AG04449 (cell line): ENCODE results near the gene FILIP1L.

ENCODE experiments used
- CTCF ChIA-PET: fragments of 350-600 bp; formaldehyde crosslinking; extraction: SDS; loops from one replicate; lab custom pipeline; 2021; ENCODE audit warnings: antibody characterized with exemption; lab: Yijun Ruan, JAX
- POLR2A ChIA-PET: fragments of 400-600, 350-600 bp; formaldehyde crosslinking; extraction: SDS; loops from one replicate; lab custom pipeline; 2020; ENCODE audit warnings: antibody characterized with exemption, inconsistent platforms; lab: Yijun Ruan, JAX
- DNase-seq: peaks from one replicate; pipeline ENCODE4 v3.0.0-alpha.2; 2010; ENCODE audit warnings: low read depth, low spot score
- H3K4me3 ChIP-seq: 2 replicates; pipeline ENCODE4 v1.5.1; 2011; ENCODE audit warnings: low read depth, mild to moderate bottlenecking, control low read depth, low read length
- CTCF ChIP-seq: IDR thresholded peaks from one replicate; pipeline ENCODE4 v1.5.1; 2011; ENCODE audit warnings: mild to moderate bottlenecking, moderate library complexity, low read length, control low read depth, inconsistent platforms; ENCODE audit not compliant: insufficient read depth; ENCODE audit errors: missing control alignments

Gene FILIP1L

DNA sequence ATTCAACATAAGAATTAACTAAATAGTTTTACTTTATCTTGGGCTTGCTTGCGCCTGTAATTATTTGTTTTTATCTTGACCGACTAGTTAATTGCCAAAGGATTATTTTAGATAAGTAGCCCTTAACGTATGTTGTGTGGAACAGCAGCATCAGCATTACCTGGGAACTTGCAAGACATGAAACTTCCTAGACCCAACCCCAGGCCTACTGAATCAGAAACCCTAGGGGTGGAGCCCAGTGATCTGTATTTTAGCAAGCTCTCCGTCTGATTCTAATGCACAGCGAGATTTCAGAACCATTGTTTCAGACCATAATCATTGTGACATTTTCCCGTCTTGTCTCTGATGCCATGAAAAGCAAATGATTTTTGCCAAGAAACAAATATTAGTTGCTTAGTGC lies 31.1 kb downstream of the FILIP1L start:
- POLR2A ChIA-PET, result no interaction called here
- no peak for TF ChIP-seq CTCF
- CTCF ChIA-PET, result interaction anchor here (1.0 to 2.5 kb wide), 4 partner anchors 9 to 177 kb away, joined by 3 to 13 read pairs (median 4); partner anchors contain the start of gene TBC1D23
- H3K4me3 ChIP-seq, result no peak overlapping the region
- no peak for DNase-seq

DNA sequence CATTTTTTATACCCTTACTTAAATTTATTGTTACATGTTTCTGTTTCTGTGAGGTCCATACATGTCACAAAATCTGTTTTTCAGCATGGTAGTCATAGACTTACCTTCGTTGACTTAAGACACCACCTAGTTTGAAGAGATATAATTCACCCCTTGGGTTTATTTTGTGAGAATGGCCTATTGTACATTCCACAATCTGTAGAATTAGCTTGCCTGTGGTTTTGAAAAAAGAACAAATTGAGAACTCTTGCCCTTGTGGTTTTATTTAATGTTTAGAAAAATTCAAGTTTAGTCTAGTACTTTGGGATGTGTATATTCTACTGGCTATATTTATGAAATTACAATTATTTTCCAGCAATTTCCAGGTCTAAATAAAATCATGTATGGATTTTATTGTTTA lies 31.6 kb downstream of the FILIP1L start:
- ChIA-PET POLR2A (no interaction called here), CTCF (interaction anchor here (0.7 to 2.5 kb wide), 5 partner anchors 9 to 238 kb away, joined by 3 to 13 read pairs (median 4); partner anchors contain the start of gene TBC1D23)
- no peak for DNase-seq
- TF ChIP-seq CTCF, result no peak
- no peak overlapping the region for H3K4me3 ChIP-seq

DNA sequence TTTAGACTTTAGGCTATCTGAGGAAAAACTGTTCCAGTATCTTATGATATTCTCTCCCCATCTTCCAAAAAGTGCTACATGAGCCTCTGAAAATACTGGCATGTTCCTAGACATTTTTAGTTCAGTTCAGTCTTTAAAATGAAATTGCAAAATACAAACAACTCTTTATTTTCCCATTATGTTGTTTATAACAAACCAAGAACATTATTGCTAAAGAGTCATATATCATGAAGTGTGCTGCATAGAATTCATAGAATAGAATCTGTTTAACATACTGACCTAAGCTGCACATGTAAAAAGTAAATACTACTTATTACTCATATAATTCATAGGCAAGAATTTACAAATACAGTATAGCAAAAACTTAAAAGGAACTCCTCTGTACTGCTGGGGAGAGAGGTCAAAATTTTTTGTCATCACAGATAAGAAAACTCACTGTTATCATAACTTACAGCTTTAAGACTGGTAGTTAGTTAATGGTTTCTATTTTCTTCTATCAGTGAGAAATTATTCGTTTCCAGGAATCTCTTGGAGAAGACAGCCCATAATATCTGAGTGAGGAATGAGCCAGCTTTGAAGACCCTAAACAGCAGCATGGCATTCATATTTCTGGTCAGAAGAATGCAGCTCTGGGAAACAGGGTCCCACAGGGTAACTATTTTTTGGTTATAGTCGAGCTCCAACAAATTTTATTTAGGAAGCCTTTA lies 32.2 kb downstream of the FILIP1L start:
- CTCF ChIA-PET, result interaction anchor here (0.7 to 2.4 kb wide), 5 partner anchors 14 to 238 kb away, joined by 3 to 5 read pairs (median 4); partner anchors contain the start of gene TBC1D23
- DNase-seq, result no peak
- POLR2A ChIA-PET, result no interaction called here

DNA sequence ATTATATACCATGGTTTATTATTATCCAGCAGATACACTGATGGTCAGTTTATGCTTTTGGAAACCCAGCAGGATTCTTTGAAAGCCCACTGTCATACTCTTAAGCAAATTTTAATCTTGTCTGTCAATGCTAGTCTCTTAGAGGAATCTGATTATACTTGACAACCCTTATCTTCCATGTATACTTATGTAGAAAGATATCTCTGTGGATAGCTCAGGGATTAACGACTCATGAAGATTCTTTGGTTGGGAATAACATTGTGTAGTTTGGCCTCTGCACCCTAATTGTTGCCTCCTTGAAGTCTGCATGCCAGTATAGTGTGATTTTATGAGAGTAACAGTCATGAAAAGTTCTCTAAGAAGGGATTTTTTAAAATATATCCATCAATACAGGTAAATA lies 33.0 kb downstream of the FILIP1L start:
- POLR2A ChIA-PET, result no interaction called here
- no peak for TF ChIP-seq CTCF
- CTCF ChIA-PET, result interaction anchor here (2.4 kb wide), 1 partner anchor 238 kb away, joined by 5 read pairs; no protein-coding TSS in a partner anchor
- no peak overlapping the region for H3K4me3 ChIP-seq
- no peak for DNase-seq

More for the DNA sequence above, 32.2 kb downstream of the FILIP1L start:
- H3K4me3 ChIP-seq, result no peak overlapping the region
- no peak for TF ChIP-seq CTCF

DNA sequence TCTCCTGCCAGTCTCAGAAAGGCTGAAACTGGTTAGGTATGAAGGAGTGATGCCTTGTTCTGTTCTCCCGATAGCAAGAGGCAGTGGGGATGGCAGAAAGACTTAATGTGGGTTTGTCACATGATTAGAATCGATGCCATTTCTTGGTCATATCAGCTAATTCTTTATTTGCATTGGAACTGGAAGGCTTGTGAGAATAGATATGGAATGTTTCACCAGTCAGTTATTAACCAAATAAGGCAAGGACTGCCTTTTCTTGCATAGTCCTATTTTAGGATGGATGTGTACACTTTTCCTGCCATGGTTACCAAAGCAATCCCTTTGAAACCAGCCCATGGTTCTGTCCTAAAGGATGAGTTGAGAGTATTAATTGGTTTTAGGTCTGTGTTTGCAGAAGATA lies 33.7 kb downstream of the FILIP1L start:
- no peak for DNase-seq
- CTCF ChIA-PET, result interaction anchor here (0.8 to 2.4 kb wide), 4 partner anchors 8 to 237 kb away, joined by 3 to 8 read pairs (median 4); no protein-coding TSS in a partner anchor
- TF ChIP-seq CTCF, result no peak
- H3K4me3 ChIP-seq, result no peak overlapping the region
- POLR2A ChIA-PET, result no interaction called here

DNA sequence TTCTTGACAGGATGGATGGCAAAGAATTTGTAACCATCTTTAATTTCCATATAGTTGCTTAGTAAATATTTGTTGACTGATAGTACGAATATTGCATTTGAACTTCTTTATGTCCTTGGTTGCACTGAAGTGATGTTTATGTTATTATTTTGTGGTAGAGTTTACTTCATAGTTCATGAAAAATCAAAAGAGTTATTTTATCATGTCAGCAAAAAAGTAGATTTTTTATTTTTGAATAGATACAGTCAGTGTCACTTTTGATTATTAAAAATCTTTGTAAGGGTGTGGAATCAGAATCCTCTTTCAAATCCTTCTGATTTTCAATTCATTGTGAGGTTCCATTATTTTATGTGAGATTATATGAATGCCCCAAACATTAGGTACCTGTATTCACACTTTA lies 35.0 kb downstream of the FILIP1L start:
- ChIA-PET POLR2A (no interaction called here), CTCF (interaction anchor here (1.3 to 2.4 kb wide), 3 partner anchors 10 to 236 kb away, joined by 4 to 8 read pairs (median 5); no protein-coding TSS in a partner anchor)
- no peak overlapping the region for H3K4me3 ChIP-seq
- no peak for TF ChIP-seq CTCF
- no peak for DNase-seq
